NOMO-1 (cell line): ENCODE measurements around the gene ARHGAP21.
"Not testable (repeated sequence)": the region's sequence is repeated elsewhere in the genome, so short reads cannot be mapped to it uniquely, and the experiment has no call there.

ENCODE experiments used
- DNase-seq, 2 experiments: peaks; one replicate each; lab custom pipeline; 2025; ENCODE audit not compliant: unreplicated experiment in 2 of 2; lab: John Stamatoyannopoulos, UW

Gene ARHGAP21

GRCh38 chr10:24690961-24691512 lies 32.6 kb downstream of the ARHGAP21 start:
- no peak for DNase-seq

- DNase-seq, result no peak
These were observed 37.6 kb downstream of the ARHGAP21 start for GRCh38 chr10:24685958-24686540.

GRCh38 chr10:24683554-24683953 lies 40.1 kb downstream of the ARHGAP21 start:
- DNase-seq, result no peak

- DNase-seq, result no peak
These were observed 42.1 kb downstream of the ARHGAP21 start for GRCh38 chr10:24681572-24682088.

GRCh38 chr10:24680647-24681524 lies 42.8 kb downstream of the ARHGAP21 start:
- DNase-seq, result no peak

- DNase-seq, result no peak
These were observed 44.9 kb downstream of the ARHGAP21 start for GRCh38 chr10:24678757-24679156.

GRCh38 chr10:24674892-24675632 lies 48.6 kb downstream of the ARHGAP21 start:
- no peak for DNase-seq

GRCh38 chr10:24670964-24671670 lies 52.6 kb downstream of the ARHGAP21 start:
- DNase-seq, result no peak

GRCh38 chr10:24669285-24669852 lies 54.3 kb downstream of the ARHGAP21 start:
- DNase-seq, result no peak

- DNase-seq, result no peak
These were observed 55.4 kb downstream of the ARHGAP21 start for GRCh38 chr10:24668247-24668646.

- no peak for DNase-seq
These were observed 58.7 kb downstream of the ARHGAP21 start for GRCh38 chr10:24664991-24665390.

- DNase-seq, result no peak
These were observed 62.3 kb downstream of the ARHGAP21 start for GRCh38 chr10:24661376-24661775.

GRCh38 chr10:24658319-24658718 lies 65.4 kb downstream of the ARHGAP21 start:
- DNase-seq, result not testable (repeated sequence)

GRCh38 chr10:24656326-24656725 lies 67.4 kb downstream of the ARHGAP21 start:
- DNase-seq, result not testable (repeated sequence)

GRCh38 chr10:24652381-24652957 lies 71.2 kb downstream of the ARHGAP21 start:
- DNase-seq, result no peak

GRCh38 chr10:24651923-24652322 lies 71.8 kb downstream of the ARHGAP21 start:
- DNase-seq, result no peak

GRCh38 chr10:24650669-24651391 lies 72.9 kb downstream of the ARHGAP21 start:
- DNase-seq, result no peak

- DNase-seq, result no peak
These were observed 77.9 kb downstream of the ARHGAP21 start for GRCh38 chr10:24645784-24646183.

- DNase-seq, result no peak
These were observed 78.7 kb downstream of the ARHGAP21 start for GRCh38 chr10:24645022-24645421.
